Measurements from ENCODE around the gene PHACTR1. TPM values are rescaled to one million over a fixed set of nuclear protein-coding genes. Genes with fewer than 3 reads are reported as not detected.
A peak's percentile ranks its signal among the peaks of the same experiment; 100 is the strongest.

The PHACTR1 gene
- total RNA-seq, 1 experiment from 2014 or later, result 5.2 TPM

GRCh38 chr6:12873691-12874090 is 157.1 kb downstream of the PHACTR1 start:
- Histone ChIP-seq H3K79me2 (ENCODE audit: low read length) (no peaks in the 10 kb centered on the region), H3K9me3 (ENCODE audit: low read length) (no peaks in the 10 kb centered on the region), H3K9ac (ENCODE audit: low read length) (no peak overlapping the region), H3K9me2 (replicated peaks; ENCODE audit: insufficient read depth, low read length) (no peaks in the 10 kb centered on the region), H4K20me1 (ENCODE audit: insufficient read depth, low read depth, low read length) (no peaks in the 10 kb centered on the region), H3K4me2 (ENCODE audit: low read depth, low read length, poor library complexity, severe bottlenecking) (no peak overlapping the region), H3K36me3 (ENCODE audit: insufficient read depth, low read length) (no peaks in the 10 kb centered on the region), H3K4me3 (ENCODE audit: low read length) (no peak overlapping the region), H3K27me3 (ENCODE audit: low read length) (no peaks in the 10 kb centered on the region), H2AFZ (ENCODE audit: low read length) (no peak overlapping the region), H3K4me1 (ENCODE audit: low read length) (no peaks in the 10 kb centered on the region), H3K27ac (ENCODE audit: low read length) (no peak overlapping the region)
- no peak for DNase-seq

GRCh38 chr6:12875051-12875450 is 158.5 kb downstream of the PHACTR1 start:
- Histone ChIP-seq H3K27ac (ENCODE audit: low read length) (no peak overlapping the region), H3K4me3 (ENCODE audit: low read length) (no peak overlapping the region), H3K9me3 (ENCODE audit: low read length) (no peaks in the 10 kb centered on the region), H3K9ac (ENCODE audit: low read length) (no peak overlapping the region), H3K36me3 (ENCODE audit: insufficient read depth, low read length) (no peaks in the 10 kb centered on the region), H3K79me2 (ENCODE audit: low read length) (no peaks in the 10 kb centered on the region), H4K20me1 (ENCODE audit: insufficient read depth, low read depth, low read length) (no peaks in the 10 kb centered on the region), H3K9me2 (replicated peaks; ENCODE audit: insufficient read depth, low read length) (no peaks in the 10 kb centered on the region), H3K27me3 (ENCODE audit: low read length) (no peaks in the 10 kb centered on the region), H2AFZ (ENCODE audit: low read length) (no peak overlapping the region), H3K4me1 (ENCODE audit: low read length) (no peaks in the 10 kb centered on the region), H3K4me2 (ENCODE audit: low read depth, low read length, poor library complexity, severe bottlenecking) (no peak overlapping the region)
- no peak for DNase-seq

- no peaks in the 10 kb centered on the region for H3K36me3 ChIP-seq (ENCODE audit: insufficient read depth, low read length)
- no peak overlapping the region for H3K4me2 ChIP-seq (ENCODE audit: low read depth, low read length, poor library complexity, severe bottlenecking)
- H3K27ac ChIP-seq (ENCODE audit: low read length), result no peak overlapping the region
- no peaks in the 10 kb centered on the region for H3K79me2 ChIP-seq (ENCODE audit: low read length)
- H3K4me1 ChIP-seq (ENCODE audit: low read length), result no peaks in the 10 kb centered on the region
- H3K4me3 ChIP-seq (ENCODE audit: low read length), result no peak overlapping the region
- no peak for DNase-seq
- no peak overlapping the region for H3K9ac ChIP-seq (ENCODE audit: low read length)
- no peaks in the 10 kb centered on the region for H3K27me3 ChIP-seq (ENCODE audit: low read length)
- no peaks in the 10 kb centered on the region for H4K20me1 ChIP-seq (ENCODE audit: insufficient read depth, low read depth, low read length)
- H3K9me2 ChIP-seq (replicated peaks; ENCODE audit: insufficient read depth, low read length), result no peaks in the 10 kb centered on the region
- no peaks in the 10 kb centered on the region for H3K9me3 ChIP-seq (ENCODE audit: low read length)
- no peak overlapping the region for H2AFZ ChIP-seq (ENCODE audit: low read length)
Measured at GRCh38 chr6:12878741-12879140, 162.2 kb downstream of the PHACTR1 start.

DNA sequence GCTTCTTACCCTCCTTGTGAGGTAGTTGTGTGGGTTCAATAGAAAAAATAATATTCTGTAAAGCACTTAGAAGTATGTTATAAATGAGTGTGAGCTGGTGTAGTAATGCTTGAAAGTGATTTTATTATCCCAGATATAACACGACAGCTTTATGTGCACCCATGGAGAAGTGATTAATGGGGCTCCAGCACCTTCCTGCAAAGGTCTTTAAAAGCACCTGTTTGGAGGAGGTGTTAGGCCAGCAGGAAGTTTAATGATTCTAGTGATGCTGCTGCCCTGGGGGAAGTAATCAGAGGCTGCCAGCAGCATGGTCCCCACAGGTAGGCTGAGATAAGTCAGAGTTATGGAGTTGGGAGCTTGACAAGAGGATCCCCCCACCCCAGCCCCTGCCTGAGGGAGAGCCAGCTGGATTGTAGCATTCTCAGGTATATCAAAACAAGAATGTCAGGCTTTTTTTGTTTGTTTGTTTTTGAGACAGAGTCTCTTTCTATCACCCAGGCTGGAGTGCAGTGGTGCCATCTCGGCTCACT is 166.3 kb downstream of the PHACTR1 start:
- Histone ChIP-seq H3K79me2 (ENCODE audit: low read length) (no peaks in the 10 kb centered on the region), H3K9me3 (ENCODE audit: low read length) (no peaks in the 10 kb centered on the region), H3K9me2 (replicated peaks; ENCODE audit: insufficient read depth, low read length) (no peaks in the 10 kb centered on the region), H4K20me1 (ENCODE audit: insufficient read depth, low read depth, low read length) (no peaks in the 10 kb centered on the region), H3K27ac (ENCODE audit: low read length) (no peak overlapping the region), H3K4me1 (ENCODE audit: low read length) (no peaks in the 10 kb centered on the region), H3K4me3 (ENCODE audit: low read length) (no peak overlapping the region), H3K27me3 (ENCODE audit: low read length) (no peaks in the 10 kb centered on the region), H3K9ac (ENCODE audit: low read length) (no peak overlapping the region), H3K4me2 (ENCODE audit: low read depth, low read length, poor library complexity, severe bottlenecking) (no peak overlapping the region), H2AFZ (ENCODE audit: low read length) (no peak overlapping the region), H3K36me3 (ENCODE audit: insufficient read depth, low read length) (no peaks in the 10 kb centered on the region)
- no peak for DNase-seq

- no peak overlapping the region for H2AFZ ChIP-seq (ENCODE audit: low read length)
- no peaks in the 10 kb centered on the region for H3K4me1 ChIP-seq (ENCODE audit: low read length)
- no peaks in the 10 kb centered on the region for H3K36me3 ChIP-seq (ENCODE audit: insufficient read depth, low read length)
- H3K27me3 ChIP-seq (ENCODE audit: low read length), result no peaks in the 10 kb centered on the region
- no peak overlapping the region for H3K9ac ChIP-seq (ENCODE audit: low read length)
- H3K9me2 ChIP-seq (replicated peaks; ENCODE audit: insufficient read depth, low read length), result no peaks in the 10 kb centered on the region
- DNase-seq, result no peak
- no peaks in the 10 kb centered on the region for H3K9me3 ChIP-seq (ENCODE audit: low read length)
- H4K20me1 ChIP-seq (ENCODE audit: insufficient read depth, low read depth, low read length), result no peaks in the 10 kb centered on the region
- H3K27ac ChIP-seq (ENCODE audit: low read length), result no peak overlapping the region
- no peak overlapping the region for H3K4me3 ChIP-seq (ENCODE audit: low read length)
- no peaks in the 10 kb centered on the region for H3K79me2 ChIP-seq (ENCODE audit: low read length)
- no peak overlapping the region for H3K4me2 ChIP-seq (ENCODE audit: low read depth, low read length, poor library complexity, severe bottlenecking)
Measured at GRCh38 chr6:12884983-12885382, 168.4 kb downstream of the PHACTR1 start.

DNA sequence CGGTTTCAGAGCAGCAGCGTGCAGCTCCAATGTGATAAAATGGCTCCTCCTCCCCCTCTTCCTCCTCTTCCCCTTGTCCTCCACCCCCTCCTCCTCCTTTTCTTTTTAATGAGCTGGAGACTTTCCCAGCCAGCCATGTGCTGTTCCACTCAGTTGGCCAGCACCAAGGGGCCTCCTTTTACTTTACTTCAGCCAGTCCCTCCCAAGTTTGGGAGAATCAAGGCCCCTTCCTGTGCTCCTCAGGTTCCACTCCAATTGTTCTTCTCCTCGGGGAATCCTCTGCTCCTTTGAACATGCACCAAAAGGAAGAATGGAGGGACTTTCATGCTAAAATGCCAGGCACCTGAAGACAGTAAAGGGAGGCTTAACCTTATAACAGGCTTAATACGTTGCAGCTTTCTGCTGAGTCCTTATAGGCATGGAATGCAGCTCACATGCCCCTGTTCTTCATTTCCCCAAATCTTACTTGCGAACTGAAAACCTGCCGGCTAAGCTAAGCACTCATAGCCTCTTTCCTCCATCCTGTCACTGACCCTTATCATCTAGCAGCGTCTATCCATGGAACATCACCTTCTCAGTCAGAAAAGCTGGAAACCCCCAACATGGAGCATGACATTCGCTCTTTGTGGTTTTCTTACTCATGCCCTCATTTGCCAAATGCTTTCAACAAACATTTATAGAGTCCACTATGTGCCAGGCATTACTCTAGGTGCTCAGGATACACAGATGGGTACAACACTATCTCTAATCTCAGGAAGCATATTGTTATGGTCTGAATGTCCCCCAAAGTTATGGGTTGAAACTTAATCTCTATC is 170.6 kb downstream of the PHACTR1 start:
- Histone ChIP-seq H3K4me2 (ENCODE audit: low read depth, low read length, poor library complexity, severe bottlenecking) (no peak overlapping the region), H3K9me2 (replicated peaks; ENCODE audit: insufficient read depth, low read length) (no peaks in the 10 kb centered on the region), H2AFZ (ENCODE audit: low read length) (no peak overlapping the region), H3K9ac (ENCODE audit: low read length) (no peak overlapping the region), H3K27me3 (ENCODE audit: low read length) (no peaks in the 10 kb centered on the region; the same call in 1 of the 2 replicates), H3K36me3 (ENCODE audit: insufficient read depth, low read length) (no peaks in the 10 kb centered on the region), H4K20me1 (ENCODE audit: insufficient read depth, low read depth, low read length) (no peaks in the 10 kb centered on the region), H3K79me2 (ENCODE audit: low read length) (no peaks in the 10 kb centered on the region), H3K4me1 (ENCODE audit: low read length) (no peaks in the 10 kb centered on the region), H3K27ac (ENCODE audit: low read length) (no peak overlapping the region), H3K9me3 (ENCODE audit: low read length) (peaks cover 9% of the 10 kb centered on the region; the same call in 1 of the 2 replicates), H3K4me3 (ENCODE audit: low read length) (no peak overlapping the region)
- DNase-seq, result no peak

- no peak overlapping the region for H3K9ac ChIP-seq (ENCODE audit: low read length)
- H4K20me1 ChIP-seq (ENCODE audit: insufficient read depth, low read depth, low read length), result no peaks in the 10 kb centered on the region
- no peaks in the 10 kb centered on the region; the same call in 1 of the 2 replicates for H3K27me3 ChIP-seq (ENCODE audit: low read length)
- no peaks in the 10 kb centered on the region for H3K4me1 ChIP-seq (ENCODE audit: low read length)
- no peaks in the 10 kb centered on the region for H3K9me2 ChIP-seq (replicated peaks; ENCODE audit: insufficient read depth, low read length)
- peak; percentile 72 for DNase-seq
- no peak overlapping the region for H3K4me3 ChIP-seq (ENCODE audit: low read length)
- no peak overlapping the region for H3K4me2 ChIP-seq (ENCODE audit: low read depth, low read length, poor library complexity, severe bottlenecking)
- no peaks in the 10 kb centered on the region for H3K79me2 ChIP-seq (ENCODE audit: low read length)
- peaks cover 9% of the 10 kb centered on the region; the same call in 1 of the 2 replicates for H3K9me3 ChIP-seq (ENCODE audit: low read length)
- no peak overlapping the region for H3K27ac ChIP-seq (ENCODE audit: low read length)
- no peak overlapping the region for H2AFZ ChIP-seq (ENCODE audit: low read length)
- H3K36me3 ChIP-seq (ENCODE audit: insufficient read depth, low read length), result no peaks in the 10 kb centered on the region
Measured at GRCh38 chr6:12890171-12890790, 173.7 kb downstream of the PHACTR1 start.

- no peak for DNase-seq
- H3K4me2 ChIP-seq (ENCODE audit: low read depth, low read length, poor library complexity, severe bottlenecking), result no peak overlapping the region
- no peak overlapping the region for H3K4me3 ChIP-seq (ENCODE audit: low read length)
- no peaks in the 10 kb centered on the region for H3K79me2 ChIP-seq (ENCODE audit: low read length)
- no peak overlapping the region for H3K9ac ChIP-seq (ENCODE audit: low read length)
- H3K36me3 ChIP-seq (ENCODE audit: insufficient read depth, low read length), result no peaks in the 10 kb centered on the region
- H3K9me3 ChIP-seq (ENCODE audit: low read length), result peaks cover 9% of the 10 kb centered on the region; the same call in 1 of the 2 replicates
- no peaks in the 10 kb centered on the region for H4K20me1 ChIP-seq (ENCODE audit: insufficient read depth, low read depth, low read length)
- no peaks in the 10 kb centered on the region for H3K9me2 ChIP-seq (replicated peaks; ENCODE audit: insufficient read depth, low read length)
- H3K4me1 ChIP-seq (ENCODE audit: low read length), result no peaks in the 10 kb centered on the region
- no peak overlapping the region for H3K27ac ChIP-seq (ENCODE audit: low read length)
- H3K27me3 ChIP-seq (ENCODE audit: low read length), result no peaks in the 10 kb centered on the region; the same call in 1 of the 2 replicates
- H2AFZ ChIP-seq (ENCODE audit: low read length), result no peak overlapping the region
Measured at GRCh38 chr6:12891595-12891994, 175.0 kb downstream of the PHACTR1 start.
